Measurements from ENCODE around the gene PPIE.

Gene PPIE

DNA sequence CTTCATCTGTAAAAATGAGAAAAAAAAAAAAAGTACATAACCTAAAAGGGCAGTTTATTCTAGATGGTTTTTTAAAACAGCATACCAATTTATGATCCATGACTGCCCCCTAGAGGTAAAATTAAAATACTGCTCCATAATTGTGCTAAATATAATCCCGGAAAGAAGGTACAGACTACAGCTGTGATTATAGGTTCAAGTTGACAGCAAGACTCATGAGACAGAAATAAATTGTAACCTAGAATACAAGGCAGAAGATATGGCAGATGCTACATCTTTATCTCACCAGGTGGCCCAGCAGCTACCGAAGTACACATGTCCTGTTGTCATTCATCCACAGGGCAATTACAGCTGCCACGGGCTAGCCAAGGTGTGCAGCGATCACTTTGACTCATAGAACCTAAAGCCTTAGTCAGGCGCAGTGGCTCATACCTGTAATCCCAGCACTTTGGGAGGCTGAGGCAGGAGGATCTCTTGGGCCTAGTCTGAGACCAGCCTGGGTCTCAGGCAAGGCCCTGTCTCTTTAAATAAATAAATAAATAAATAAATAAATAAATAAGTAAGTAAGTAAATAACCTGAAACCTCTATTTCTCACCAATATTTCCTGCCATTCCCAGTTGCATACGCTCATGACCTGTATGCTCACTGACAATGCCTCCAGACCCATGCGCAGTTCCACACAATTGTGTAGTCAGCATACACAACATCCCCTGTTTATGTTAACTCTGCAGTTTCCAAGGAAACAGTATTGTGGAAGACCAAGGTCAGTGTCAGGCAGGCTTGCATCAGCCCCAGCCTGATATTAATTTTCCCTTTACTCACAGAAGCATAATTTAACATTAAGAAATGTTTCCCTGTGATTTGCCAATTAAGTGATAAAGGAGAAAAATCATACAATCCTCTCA, 18.3 kb upstream of the PPIE start:
- Histone ChIP-seq H3K27ac (no peak overlapping the region), H3K4me3 (no peak overlapping the region)
- no peak for DNase-seq (ENCODE audit: low spot score)
- TF ChIP-seq, protein P1, sequence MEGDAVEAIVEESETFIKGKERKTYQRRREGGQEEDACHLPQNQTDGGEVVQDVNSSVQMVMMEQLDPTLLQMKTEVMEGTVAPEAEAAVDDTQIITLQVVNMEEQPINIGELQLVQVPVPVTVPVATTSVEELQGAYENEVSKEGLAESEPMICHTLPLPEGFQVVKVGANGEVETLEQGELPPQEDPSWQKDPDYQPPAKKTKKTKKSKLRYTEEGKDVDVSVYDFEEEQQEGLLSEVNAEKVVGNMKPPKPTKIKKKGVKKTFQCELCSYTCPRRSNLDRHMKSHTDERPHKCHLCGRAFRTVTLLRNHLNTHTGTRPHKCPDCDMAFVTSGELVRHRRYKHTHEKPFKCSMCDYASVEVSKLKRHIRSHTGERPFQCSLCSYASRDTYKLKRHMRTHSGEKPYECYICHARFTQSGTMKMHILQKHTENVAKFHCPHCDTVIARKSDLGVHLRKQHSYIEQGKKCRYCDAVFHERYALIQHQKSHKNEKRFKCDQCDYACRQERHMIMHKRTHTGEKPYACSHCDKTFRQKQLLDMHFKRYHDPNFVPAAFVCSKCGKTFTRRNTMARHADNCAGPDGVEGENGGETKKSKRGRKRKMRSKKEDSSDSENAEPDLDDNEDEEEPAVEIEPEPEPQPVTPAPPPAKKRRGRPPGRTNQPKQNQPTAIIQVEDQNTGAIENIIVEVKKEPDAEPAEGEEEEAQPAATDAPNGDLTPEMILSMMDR (IDR thresholded peaks at IDR 0.05), result peak; percentile 40

DNA sequence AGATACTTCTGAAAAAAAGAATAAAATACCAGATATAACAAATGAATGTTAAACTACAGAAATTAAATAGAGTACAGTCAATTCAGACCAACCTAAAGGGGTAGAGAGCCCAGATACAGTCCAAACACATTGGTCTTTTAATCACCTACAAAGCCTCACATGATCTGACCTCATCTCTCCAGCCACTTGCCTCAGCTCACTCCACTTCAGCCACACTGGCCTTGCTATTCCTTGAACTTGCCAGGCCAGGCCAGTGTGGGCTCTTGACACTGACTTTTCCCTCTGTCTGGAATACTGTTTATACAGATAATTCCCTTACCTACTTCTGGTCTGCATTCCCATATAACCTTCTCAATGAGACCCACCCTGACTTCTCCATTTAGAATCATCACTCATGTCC, 17.0 kb upstream of the PPIE start:
- H3K4me3 ChIP-seq, result no peak overlapping the region
- H3K27ac ChIP-seq, result no peak overlapping the region
- TF ChIP-seq, protein P1 (IDR thresholded peaks at IDR 0.05), result no peak
- DNase-seq (ENCODE audit: low spot score), result no peak

DNA sequence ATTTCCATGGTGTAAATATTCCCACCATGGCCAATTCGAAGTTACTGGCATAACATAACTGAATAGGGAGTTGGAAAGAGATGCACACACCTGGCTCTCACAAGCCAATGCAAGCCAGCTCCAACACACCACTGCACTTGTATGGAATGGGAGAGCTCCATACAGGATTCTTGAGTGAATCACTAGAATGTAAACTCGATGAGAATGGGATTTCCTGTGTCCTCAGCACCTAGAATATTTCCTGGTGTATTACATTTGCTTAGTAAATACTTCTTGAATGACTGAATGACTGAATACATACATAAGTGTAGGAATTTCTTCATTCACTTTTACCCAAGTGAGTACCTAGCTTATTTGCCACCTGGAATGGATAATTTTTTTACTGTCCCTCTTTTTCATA, 16.2 kb upstream of the PPIE start:
- DNase-seq (ENCODE audit: low spot score), result no peak
- TF ChIP-seq, protein P1 (IDR thresholded peaks at IDR 0.05), result no peak
- Histone ChIP-seq H3K4me3 (no peak overlapping the region), H3K27ac (no peak overlapping the region)

DNA sequence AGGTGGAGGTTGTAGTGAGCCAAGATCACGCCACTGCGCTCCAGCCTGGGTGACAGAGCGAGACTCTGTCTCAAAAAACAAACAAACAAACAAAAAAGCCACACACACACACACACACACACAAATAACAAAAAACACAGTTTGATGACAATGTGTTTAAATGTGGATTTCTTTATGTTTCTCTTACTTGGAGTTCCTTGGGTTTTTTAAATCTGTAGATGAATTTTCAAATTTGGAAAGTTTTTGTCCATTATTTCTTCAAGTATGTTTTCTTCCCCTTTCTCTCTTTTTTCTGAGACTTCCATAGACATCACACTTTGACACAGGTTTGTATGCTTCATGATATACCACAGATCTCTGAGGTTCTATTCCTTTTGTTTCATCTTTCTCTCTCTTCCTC, 12.1 kb upstream of the PPIE start:
- no peak for DNase-seq (ENCODE audit: low spot score)
- H3K27ac ChIP-seq, result no peak overlapping the region
- H3K4me3 ChIP-seq, result no peak overlapping the region
- TF ChIP-seq, protein P1 (IDR thresholded peaks at IDR 0.05), result no peak

DNA sequence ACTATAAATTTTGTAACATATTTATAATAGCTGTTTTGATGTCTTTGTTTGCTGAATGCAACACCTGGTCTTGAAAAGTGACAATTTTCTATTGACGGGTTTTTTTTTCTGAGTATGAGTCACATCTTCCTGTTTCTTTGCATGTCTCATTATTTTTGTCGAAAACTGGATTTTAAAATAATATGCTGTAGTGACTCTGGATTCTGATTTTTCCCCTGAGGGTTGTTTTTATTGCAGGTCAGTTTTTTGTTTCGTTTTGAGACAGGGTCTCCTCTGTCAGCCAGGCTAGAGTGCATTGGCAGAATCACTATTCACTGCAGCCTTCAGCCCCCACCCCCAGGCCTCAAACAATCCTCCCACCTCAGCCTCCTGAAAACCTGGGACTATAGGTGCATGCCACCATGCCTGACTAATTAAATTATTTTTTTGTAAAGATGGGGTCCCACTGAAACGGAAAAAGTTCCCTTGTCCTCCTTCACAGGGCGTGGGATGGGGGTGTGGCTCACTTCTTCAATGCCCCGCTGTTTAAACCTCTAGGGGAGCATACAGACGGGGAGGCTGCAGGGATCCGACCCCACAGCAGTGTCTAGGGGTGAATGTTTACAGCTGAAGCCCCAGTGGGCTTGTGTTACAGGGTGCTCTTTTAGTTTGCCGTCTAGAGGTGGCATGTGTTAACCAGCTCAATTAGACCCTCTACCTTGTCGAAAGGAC, 11.3 kb upstream of the PPIE start:
- DNase-seq (ENCODE audit: low spot score), result no peak
- Histone ChIP-seq H3K4me3 (no peak overlapping the region), H3K27ac (no peak overlapping the region)
- TF ChIP-seq, protein P1 (IDR thresholded peaks at IDR 0.05), result no peak

DNA sequence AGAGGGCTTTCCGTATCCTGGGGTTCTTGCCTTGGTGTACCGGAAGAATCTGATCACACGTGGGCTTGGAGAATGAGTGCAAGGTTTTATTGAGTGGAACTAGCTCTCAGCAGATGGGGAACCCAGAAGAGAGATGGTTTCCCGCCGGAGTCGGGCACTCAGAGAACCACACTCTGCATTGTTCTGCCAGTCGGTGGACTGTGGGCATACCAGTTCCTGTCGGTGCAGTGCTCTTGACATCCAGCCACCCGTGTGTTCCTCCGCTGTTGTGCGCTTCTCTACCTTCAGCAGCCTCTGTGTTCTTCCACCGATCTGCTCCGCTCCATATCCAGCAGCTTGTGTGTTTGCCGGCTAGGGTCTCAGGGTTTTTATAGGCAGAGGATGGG, 10.8 kb upstream of the PPIE start:
- TF ChIP-seq, protein P1 (IDR thresholded peaks at IDR 0.05), result no peak
- Histone ChIP-seq H3K27ac (no peak overlapping the region), H3K4me3 (no peak overlapping the region)
- no peak for DNase-seq (ENCODE audit: low spot score)
